Cardiac fibroblast (primary cell): ENCODE results near the gene SAMD11.

Experiments used
- DNase-seq, 2 donors: peaks; one replicate each; pipeline versions ENCODE4 v3.0.0 to v3.0.0-alpha.2; 2010; ENCODE audit warnings: low read depth in 2 of 2
- H3K4me3 ChIP-seq, 2 donors: replicated peaks in 1 of 2; 1 replicate in 1 of 2; 2 replicates in 1 of 2; pipeline ENCODE4 v1.5.1; 2011; ENCODE audit warnings: low read depth in 2 of 2, low read length in 2 of 2, mild to moderate bottlenecking in 2 of 2, moderate library complexity in 1 of 2
- CTCF ChIP-seq: IDR thresholded peaks from one replicate; pipeline ENCODE4 v1.5.1; 2011; ENCODE audit warnings: low read depth, mild to moderate bottlenecking, low read length, inconsistent platforms

Gene SAMD11

GRCh38 chr1:920010-920409 is 3.7 kb upstream of the SAMD11 start:
- H3K4me3 ChIP-seq = no peak overlapping the region
- TF ChIP-seq CTCF = no peak
- no peak for DNase-seq

GRCh38 chr1:920521-920920 is 3.2 kb upstream of the SAMD11 start:
- no peak overlapping the region for H3K4me3 ChIP-seq
- DNase-seq = no peak
- TF ChIP-seq CTCF = no peak

- TF ChIP-seq CTCF = peak; percentile 56
- DNase-seq = peak; percentile 70 to 78
- H3K4me3 ChIP-seq = no peak overlapping the region
Measured at GRCh38 chr1:921011-921837, 2.5 kb upstream of the SAMD11 start.

GRCh38 chr1:923991-924655 is 400 bp downstream of the SAMD11 start:
- no peak for DNase-seq
- H3K4me3 ChIP-seq = peak overlapping the region; percentile 15 to 18
- no peak for TF ChIP-seq CTCF

GRCh38 chr1:924656-925560 is 1.2 kb downstream of the SAMD11 start:
- DNase-seq = peak in 1 of 2 donors; percentile 35
- peak overlapping the region; percentile 18 to 43 for H3K4me3 ChIP-seq
- TF ChIP-seq CTCF = no peak

- TF ChIP-seq CTCF = no peak
- no peak for DNase-seq
- peak overlapping the region in 1 of 2 donors; percentile 13 for H3K4me3 ChIP-seq
Measured at GRCh38 chr1:925561-926421, 2.1 kb downstream of the SAMD11 start.
